Measurements from ENCODE around the gene PRDX5.

PRDX5 gene

DNA sequence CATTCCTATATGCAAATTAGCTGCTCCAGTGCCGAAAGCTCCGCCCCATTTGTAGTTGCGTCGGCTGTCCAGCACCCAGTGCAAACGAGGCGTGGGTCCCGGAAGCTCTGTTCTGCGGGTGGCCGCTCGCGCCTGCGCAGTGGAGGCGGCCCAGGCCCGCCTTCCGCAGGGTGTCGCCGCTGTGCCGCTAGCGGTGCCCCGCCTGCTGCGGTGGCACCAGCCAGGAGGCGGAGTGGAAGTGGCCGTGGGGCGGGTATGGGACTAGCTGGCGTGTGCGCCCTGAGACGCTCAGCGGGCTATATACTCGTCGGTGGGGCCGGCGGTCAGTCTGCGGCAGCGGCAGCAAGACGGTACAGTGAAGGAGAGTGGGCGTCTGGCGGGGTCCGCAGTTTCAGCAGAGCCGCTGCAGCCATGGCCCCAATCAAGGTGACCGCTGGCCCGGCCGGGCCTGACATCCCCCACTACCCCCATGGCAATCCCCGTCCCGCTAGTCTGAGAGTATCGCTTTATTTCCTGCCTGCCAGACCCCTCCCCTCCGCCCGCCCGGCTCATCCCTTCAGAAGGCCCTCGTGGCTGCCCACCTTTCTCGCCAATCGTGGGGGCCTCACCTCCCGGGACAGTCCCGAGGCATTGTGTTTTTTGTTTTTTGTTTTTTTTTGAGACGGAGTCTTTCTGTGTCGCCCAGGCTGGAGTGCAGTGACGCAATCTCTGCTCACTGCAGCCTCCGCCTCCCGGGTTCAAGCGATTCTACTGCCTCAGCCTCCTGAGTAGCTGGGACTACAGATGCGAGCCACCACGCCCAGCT, at the start of gene PRDX5:
Gene PRDX5 (plus strand): TSS at position 161 of the 805 bp plus-strand sequence. CDS start 95 bp downstream, at position 256.
- peak within 1 kb of the TSS; percentile 100 for H3K27ac ChIP-seq (ENCODE audit: low read depth, low read length)
- no peaks in the 10 kb centered on the region for H3K27me3 ChIP-seq (ENCODE audit: control insufficient read depth, insufficient read depth, low read length)
- peak within 1 kb of the TSS; percentile 86 for H3K9ac ChIP-seq (ENCODE audit: low read depth, low read length)
- H3K4me1 ChIP-seq (ENCODE audit: control insufficient read depth, insufficient read depth, low read length) = peaks cover 14% of the 10 kb centered on the region
- peak within 1 kb of the TSS; percentile 87 for H3K4me3 ChIP-seq (ENCODE audit: low read depth, low read length)
- H3K9me3 ChIP-seq (ENCODE audit: control insufficient read depth, insufficient read depth, low read length) = no peaks in the 10 kb centered on the region
- peaks cover 53% of the 10 kb centered on the region for H3K36me3 ChIP-seq (ENCODE audit: control insufficient read depth, insufficient read depth, low read length)

GRCh38 chr11:64268893-64269539, 48.9 kb upstream of the PRDX5 start:
- no peaks in the 10 kb centered on the region for H3K9me3 ChIP-seq (ENCODE audit: control insufficient read depth, insufficient read depth, low read length)
- H3K27ac ChIP-seq (ENCODE audit: low read depth, low read length) = peak overlapping the region; percentile 96
- peak overlapping the region; percentile 94 for H3K4me3 ChIP-seq (ENCODE audit: low read depth, low read length)
- H3K27me3 ChIP-seq (ENCODE audit: control insufficient read depth, insufficient read depth, low read length) = no peaks in the 10 kb centered on the region
- peaks cover 12% of the 10 kb centered on the region for H3K4me1 ChIP-seq (ENCODE audit: control insufficient read depth, insufficient read depth, low read length)
- peak overlapping the region; percentile 50 for H3K9ac ChIP-seq (ENCODE audit: low read depth, low read length)
- H3K36me3 ChIP-seq (ENCODE audit: control insufficient read depth, insufficient read depth, low read length) = peaks cover 33% of the 10 kb centered on the region

- Histone ChIP-seq H3K27me3 (ENCODE audit: control insufficient read depth, insufficient read depth, low read length) (no peaks in the 10 kb centered on the region), H3K9ac (ENCODE audit: low read depth, low read length) (peak overlapping the region; percentile 83), H3K4me1 (ENCODE audit: control insufficient read depth, insufficient read depth, low read length) (peaks cover 12% of the 10 kb centered on the region), H3K27ac (ENCODE audit: low read depth, low read length) (peak overlapping the region; percentile 96), H3K9me3 (ENCODE audit: control insufficient read depth, insufficient read depth, low read length) (no peaks in the 10 kb centered on the region), H3K36me3 (ENCODE audit: control insufficient read depth, insufficient read depth, low read length) (peaks cover 27% of the 10 kb centered on the region), H3K4me3 (ENCODE audit: low read depth, low read length) (peak overlapping the region; percentile 94)
Observed at GRCh38 chr11:64269540-64270220, 48.2 kb upstream of the PRDX5 start.

DNA sequence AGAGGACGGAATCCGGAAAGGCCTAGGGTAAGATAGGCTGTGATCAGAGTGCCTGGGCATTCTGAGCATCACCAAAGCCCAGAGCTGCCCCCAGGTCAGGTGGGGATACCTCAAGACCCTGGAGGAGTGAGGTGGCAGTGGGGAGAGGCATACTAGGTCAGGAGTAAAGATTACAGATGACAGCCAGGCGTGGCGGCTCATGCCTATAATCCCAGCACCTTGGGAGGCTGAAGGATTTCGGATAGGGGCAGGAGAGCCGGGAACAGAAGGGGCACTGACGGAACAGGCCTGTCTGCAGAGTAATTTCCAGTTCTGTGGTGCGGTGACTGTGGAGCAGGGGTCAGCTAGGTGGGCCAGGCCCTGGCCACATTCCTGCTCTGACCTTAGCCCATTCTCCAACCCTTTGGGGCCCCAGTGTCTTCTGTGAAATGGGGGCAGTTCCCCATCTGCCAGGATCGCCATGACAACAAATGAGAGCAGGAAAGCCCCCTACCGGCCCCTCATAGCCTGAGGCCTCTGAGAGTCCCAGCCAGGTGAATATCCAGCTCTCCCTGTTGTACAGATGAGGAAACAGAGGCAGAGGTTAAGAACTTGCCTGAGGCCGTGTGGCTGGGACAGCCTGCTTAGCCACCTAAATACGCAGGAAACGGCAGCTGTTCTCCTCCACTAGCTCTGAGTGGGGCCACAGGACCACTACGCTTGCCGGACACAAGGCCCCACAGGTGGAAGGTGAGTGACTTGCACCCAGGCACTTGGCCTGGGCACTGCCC, 42.7 kb upstream of the PRDX5 start:
- Histone ChIP-seq H3K36me3 (ENCODE audit: control insufficient read depth, insufficient read depth, low read length) (peaks cover 12% of the 10 kb centered on the region), H3K27ac (ENCODE audit: low read depth, low read length) (no peak overlapping the region), H3K4me3 (ENCODE audit: low read depth, low read length) (no peak overlapping the region), H3K27me3 (ENCODE audit: control insufficient read depth, insufficient read depth, low read length) (no peaks in the 10 kb centered on the region), H3K9me3 (ENCODE audit: control insufficient read depth, insufficient read depth, low read length) (no peaks in the 10 kb centered on the region), H3K4me1 (ENCODE audit: control insufficient read depth, insufficient read depth, low read length) (peaks cover 4% of the 10 kb centered on the region), H3K9ac (ENCODE audit: low read depth, low read length) (no peak overlapping the region)

GRCh38 chr11:64275841-64276240, 42.1 kb upstream of the PRDX5 start:
- Histone ChIP-seq H3K27me3 (ENCODE audit: control insufficient read depth, insufficient read depth, low read length) (no peaks in the 10 kb centered on the region), H3K4me3 (ENCODE audit: low read depth, low read length) (no peak overlapping the region), H3K9ac (ENCODE audit: low read depth, low read length) (no peak overlapping the region), H3K4me1 (ENCODE audit: control insufficient read depth, insufficient read depth, low read length) (peaks cover 4% of the 10 kb centered on the region), H3K36me3 (ENCODE audit: control insufficient read depth, insufficient read depth, low read length) (peaks cover 12% of the 10 kb centered on the region), H3K27ac (ENCODE audit: low read depth, low read length) (no peak overlapping the region), H3K9me3 (ENCODE audit: control insufficient read depth, insufficient read depth, low read length) (no peaks in the 10 kb centered on the region)

DNA sequence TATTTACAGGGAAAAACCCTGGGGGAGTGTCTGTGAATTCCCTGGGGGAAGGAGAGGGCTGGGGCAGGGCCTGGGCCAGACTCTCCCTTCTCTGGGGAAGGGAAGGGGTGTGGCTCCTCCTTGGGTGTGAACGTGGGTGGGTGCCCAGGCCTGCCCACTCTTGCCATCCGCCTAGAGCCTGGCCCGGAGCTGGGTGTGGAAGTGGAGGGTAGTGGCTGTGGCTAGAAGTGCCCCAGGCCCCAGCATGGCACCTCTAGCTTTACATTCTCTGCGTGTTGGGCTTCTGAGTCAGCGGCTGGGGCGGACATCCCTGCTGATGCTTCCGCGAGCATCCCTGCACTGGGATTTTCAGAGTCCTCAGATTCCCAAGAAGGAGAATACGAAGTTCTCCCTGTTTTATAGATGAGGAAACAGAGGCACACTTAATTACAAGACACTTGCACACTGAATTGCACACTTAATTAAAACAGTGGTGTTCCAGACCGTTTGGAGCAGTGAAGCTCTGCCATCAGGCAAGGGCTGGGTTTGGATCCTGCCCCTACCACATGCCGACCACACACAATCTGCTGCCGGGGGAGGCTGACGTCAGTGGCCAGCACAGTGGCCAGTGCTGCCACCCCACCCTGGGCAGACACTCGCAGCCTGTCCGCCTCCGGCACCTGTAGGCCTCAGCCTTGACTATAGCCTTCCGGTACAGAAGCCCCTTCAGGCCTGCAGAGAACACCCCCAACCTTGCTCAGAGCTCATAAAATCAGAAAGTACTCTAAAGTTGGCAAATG, 41.1 kb upstream of the PRDX5 start:
- peaks cover 12% of the 10 kb centered on the region for H3K36me3 ChIP-seq (ENCODE audit: control insufficient read depth, insufficient read depth, low read length)
- no peak overlapping the region for H3K4me3 ChIP-seq (ENCODE audit: low read depth, low read length)
- no peak overlapping the region for H3K27ac ChIP-seq (ENCODE audit: low read depth, low read length)
- H3K4me1 ChIP-seq (ENCODE audit: control insufficient read depth, insufficient read depth, low read length) = peaks cover 1% of the 10 kb centered on the region
- H3K9ac ChIP-seq (ENCODE audit: low read depth, low read length) = no peak overlapping the region
- H3K9me3 ChIP-seq (ENCODE audit: control insufficient read depth, insufficient read depth, low read length) = no peaks in the 10 kb centered on the region
- no peaks in the 10 kb centered on the region for H3K27me3 ChIP-seq (ENCODE audit: control insufficient read depth, insufficient read depth, low read length)

DNA sequence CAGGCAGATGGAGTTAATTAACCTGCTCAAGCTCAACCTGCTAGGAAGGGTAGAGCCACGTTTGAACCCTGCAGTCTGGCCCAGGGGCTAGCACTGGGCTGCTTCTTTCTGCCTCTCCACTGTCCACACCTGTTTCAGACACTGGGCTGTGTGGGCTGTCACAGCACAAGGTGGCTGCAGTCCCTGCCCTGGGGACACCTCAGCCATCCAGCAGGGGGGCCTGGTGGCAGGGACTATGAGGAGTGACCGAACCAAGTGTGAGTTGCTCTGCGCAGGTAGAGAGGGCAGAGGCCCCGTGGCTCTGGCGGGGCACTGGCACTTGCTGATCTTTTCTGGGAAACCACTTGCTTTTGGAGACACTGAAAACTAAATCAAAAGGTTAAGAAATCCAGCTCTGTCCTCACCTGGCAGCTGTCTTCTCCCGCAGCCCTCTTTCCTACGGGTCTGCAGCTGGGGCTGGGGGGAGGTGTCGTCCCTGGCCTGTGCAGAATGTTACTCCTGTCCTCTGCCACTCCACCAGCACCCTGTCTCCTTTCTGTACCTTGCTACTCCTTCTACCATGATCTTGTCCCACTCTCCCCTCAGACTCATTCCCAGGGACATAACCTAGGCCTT, 39.2 kb upstream of the PRDX5 start:
- peaks cover 12% of the 10 kb centered on the region for H3K36me3 ChIP-seq (ENCODE audit: control insufficient read depth, insufficient read depth, low read length)
- no peak overlapping the region for H3K9ac ChIP-seq (ENCODE audit: low read depth, low read length)

DNA sequence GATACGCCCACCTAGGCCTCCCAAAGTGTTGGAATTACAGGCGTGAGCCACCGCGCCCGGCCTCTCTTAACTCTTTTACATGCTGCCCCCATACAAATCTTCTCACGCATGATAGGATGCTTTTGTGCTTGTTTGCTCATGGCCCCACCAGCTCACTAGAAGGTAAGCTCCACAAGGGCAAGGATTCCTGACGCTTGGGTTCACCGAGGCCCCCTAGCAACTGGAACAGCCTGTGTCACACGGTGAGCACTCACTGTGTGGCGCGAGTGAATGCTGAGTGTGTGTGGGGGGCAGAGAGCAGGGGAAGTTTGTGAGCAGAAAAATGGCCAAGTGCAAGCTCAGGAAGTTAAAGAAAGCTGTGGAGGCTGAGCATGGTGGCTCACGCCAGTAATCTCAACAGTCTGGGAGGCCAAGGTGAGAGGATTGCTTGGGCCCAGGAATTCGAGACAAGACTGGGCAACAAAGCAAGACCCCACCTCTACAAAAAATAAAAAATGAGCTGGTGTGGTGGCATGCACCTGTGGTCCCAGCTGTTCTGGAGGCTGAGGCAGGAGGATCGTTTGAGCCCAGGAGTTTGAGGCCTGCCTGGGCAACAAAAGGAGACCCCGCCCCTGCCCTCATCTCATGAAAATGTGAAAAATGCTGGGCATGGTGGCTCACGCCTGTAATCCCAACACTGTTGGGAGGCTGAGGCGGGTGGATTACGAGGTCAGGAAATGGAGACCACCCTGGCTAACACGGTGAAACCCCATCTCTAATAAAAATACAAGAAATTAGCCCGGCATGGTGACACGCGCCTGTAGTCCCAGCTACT, 35.8 kb upstream of the PRDX5 start:
- no peaks in the 10 kb centered on the region for H3K9me3 ChIP-seq (ENCODE audit: control insufficient read depth, insufficient read depth, low read length)
- no peak overlapping the region for H3K9ac ChIP-seq (ENCODE audit: low read depth, low read length)
- peaks cover 2% of the 10 kb centered on the region; the same call in 1 of the 2 replicates for H3K36me3 ChIP-seq (ENCODE audit: control insufficient read depth, insufficient read depth, low read length)
- no peak overlapping the region for H3K4me3 ChIP-seq (ENCODE audit: low read depth, low read length)
- peaks cover 5% of the 10 kb centered on the region; the same call in 1 of the 2 replicates for H3K4me1 ChIP-seq (ENCODE audit: control insufficient read depth, insufficient read depth, low read length)
- H3K27me3 ChIP-seq (ENCODE audit: control insufficient read depth, insufficient read depth, low read length) = peaks cover 7% of the 10 kb centered on the region; the same call in 1 of the 2 replicates
- no peak overlapping the region for H3K27ac ChIP-seq (ENCODE audit: low read depth, low read length)

More for the DNA sequence above, 39.2 kb upstream of the PRDX5 start:
- Histone ChIP-seq H3K4me3 (ENCODE audit: low read depth, low read length) (no peak overlapping the region), H3K9me3 (ENCODE audit: control insufficient read depth, insufficient read depth, low read length) (no peaks in the 10 kb centered on the region), H3K4me1 (ENCODE audit: control insufficient read depth, insufficient read depth, low read length) (no peaks in the 10 kb centered on the region), H3K27ac (ENCODE audit: low read depth, low read length) (no peak overlapping the region), H3K27me3 (ENCODE audit: control insufficient read depth, insufficient read depth, low read length) (no peaks in the 10 kb centered on the region)

- Histone ChIP-seq H3K9ac (ENCODE audit: low read depth, low read length) (no peak overlapping the region), H3K27ac (ENCODE audit: low read depth, low read length) (no peak overlapping the region)
Observed at GRCh38 chr11:64283092-64283491, 34.8 kb upstream of the PRDX5 start.

More at GRCh38 chr11:64283092-64283491, 34.8 kb upstream of the PRDX5 start:
- no peak overlapping the region for H3K4me3 ChIP-seq (ENCODE audit: low read depth, low read length)
- H3K4me1 ChIP-seq (ENCODE audit: control insufficient read depth, insufficient read depth, low read length) = peaks cover 5% of the 10 kb centered on the region; the same call in 1 of the 2 replicates
- no peaks in the 10 kb centered on the region; the same call in 1 of the 2 replicates for H3K36me3 ChIP-seq (ENCODE audit: control insufficient read depth, insufficient read depth, low read length)
- H3K9me3 ChIP-seq (ENCODE audit: control insufficient read depth, insufficient read depth, low read length) = no peaks in the 10 kb centered on the region
- H3K27me3 ChIP-seq (ENCODE audit: control insufficient read depth, insufficient read depth, low read length) = peaks cover 7% of the 10 kb centered on the region; the same call in 1 of the 2 replicates
